ENCODE measurements around the gene STAU1.
"Not testable (repeated sequence)": the region's sequence is repeated elsewhere in the genome, so short reads cannot be mapped to it uniquely, and the experiment has no call there.

DNA sequence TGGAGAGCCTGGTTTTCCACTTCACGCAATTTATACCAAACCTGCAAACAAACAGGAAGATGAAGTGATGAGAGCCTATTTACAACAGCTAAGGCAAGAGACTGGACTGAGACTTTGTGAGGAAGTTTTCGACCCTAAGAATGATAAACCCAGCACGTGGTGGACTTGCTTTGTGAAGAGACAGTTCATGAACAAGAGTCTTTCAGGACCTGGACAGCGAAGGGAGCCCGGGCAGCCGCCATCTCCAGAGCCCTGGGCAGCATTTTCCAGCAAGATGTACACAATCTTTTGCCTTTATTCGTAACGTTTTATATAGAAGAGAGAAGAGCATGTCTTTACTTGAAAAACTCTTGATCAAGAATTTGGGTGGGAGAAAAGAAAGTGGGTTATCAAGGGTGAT is 53.3 kb downstream of the STAU1 start:
- TF ChIP-seq, protein P1, sequence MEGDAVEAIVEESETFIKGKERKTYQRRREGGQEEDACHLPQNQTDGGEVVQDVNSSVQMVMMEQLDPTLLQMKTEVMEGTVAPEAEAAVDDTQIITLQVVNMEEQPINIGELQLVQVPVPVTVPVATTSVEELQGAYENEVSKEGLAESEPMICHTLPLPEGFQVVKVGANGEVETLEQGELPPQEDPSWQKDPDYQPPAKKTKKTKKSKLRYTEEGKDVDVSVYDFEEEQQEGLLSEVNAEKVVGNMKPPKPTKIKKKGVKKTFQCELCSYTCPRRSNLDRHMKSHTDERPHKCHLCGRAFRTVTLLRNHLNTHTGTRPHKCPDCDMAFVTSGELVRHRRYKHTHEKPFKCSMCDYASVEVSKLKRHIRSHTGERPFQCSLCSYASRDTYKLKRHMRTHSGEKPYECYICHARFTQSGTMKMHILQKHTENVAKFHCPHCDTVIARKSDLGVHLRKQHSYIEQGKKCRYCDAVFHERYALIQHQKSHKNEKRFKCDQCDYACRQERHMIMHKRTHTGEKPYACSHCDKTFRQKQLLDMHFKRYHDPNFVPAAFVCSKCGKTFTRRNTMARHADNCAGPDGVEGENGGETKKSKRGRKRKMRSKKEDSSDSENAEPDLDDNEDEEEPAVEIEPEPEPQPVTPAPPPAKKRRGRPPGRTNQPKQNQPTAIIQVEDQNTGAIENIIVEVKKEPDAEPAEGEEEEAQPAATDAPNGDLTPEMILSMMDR (IDR thresholded peaks at IDR 0.05 in 4 of 5, conservative IDR thresholded peaks at IDR 0.05 in 1 of 5), result not testable (repeated sequence)
- TF ChIP-seq POLR2A (IDR thresholded peaks at IDR 0.05), result not testable (repeated sequence)

All from gastrocnemius medialis (tissue), 4 donors.